ENCODE results near the gene FRAT1.

FRAT1 gene

DNA sequence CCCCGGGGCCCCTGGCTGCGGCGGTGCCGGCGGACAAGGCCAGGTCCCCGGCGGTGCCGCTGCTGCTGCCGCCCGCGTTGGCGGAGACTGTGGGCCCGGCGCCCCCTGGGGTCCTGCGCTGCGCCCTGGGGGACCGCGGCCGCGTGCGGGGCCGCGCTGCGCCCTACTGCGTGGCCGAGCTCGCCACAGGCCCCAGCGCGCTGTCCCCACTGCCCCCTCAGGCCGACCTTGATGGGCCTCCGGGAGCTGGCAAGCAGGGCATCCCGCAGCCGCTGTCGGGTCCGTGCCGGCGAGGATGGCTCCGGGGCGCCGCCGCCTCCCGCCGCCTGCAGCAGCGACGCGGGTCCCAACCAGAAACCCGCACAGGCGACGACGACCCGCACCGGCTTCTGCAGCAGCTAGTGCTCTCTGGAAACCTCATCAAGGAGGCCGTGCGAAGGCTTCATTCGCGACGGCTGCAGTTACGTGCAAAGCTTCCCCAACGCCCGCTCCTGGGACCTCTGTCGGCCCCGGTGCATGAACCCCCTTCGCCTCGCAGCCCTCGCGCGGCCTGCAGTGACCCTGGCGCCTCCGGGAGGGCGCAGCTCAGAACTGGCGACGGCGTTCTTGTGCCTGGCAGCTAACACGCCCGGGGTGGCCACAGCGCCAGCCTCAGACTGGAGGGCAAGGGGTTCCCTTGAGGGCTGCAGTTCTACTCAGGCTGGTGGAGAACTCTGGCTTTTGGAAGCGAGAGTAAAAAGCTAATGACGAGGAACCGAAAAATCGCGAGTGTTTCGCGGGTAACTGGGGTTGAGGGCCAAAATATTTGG lies 804 bp downstream of the FRAT1 start:
- H3K36me3 ChIP-seq (ENCODE audit: insufficient read depth, low read length) = no peaks in the 10 kb centered on the region
- H3F3A ChIP-seq (ENCODE audit: insufficient read depth, low read length) = no peaks in the 10 kb centered on the region
- H3K79me2 ChIP-seq (ENCODE audit: insufficient read depth, low read length) = no peaks in the 10 kb centered on the region
- TF ChIP-seq, protein P1, sequence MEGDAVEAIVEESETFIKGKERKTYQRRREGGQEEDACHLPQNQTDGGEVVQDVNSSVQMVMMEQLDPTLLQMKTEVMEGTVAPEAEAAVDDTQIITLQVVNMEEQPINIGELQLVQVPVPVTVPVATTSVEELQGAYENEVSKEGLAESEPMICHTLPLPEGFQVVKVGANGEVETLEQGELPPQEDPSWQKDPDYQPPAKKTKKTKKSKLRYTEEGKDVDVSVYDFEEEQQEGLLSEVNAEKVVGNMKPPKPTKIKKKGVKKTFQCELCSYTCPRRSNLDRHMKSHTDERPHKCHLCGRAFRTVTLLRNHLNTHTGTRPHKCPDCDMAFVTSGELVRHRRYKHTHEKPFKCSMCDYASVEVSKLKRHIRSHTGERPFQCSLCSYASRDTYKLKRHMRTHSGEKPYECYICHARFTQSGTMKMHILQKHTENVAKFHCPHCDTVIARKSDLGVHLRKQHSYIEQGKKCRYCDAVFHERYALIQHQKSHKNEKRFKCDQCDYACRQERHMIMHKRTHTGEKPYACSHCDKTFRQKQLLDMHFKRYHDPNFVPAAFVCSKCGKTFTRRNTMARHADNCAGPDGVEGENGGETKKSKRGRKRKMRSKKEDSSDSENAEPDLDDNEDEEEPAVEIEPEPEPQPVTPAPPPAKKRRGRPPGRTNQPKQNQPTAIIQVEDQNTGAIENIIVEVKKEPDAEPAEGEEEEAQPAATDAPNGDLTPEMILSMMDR (IDR thresholded peaks at IDR 0.05; ENCODE audit: low read length) = no peak
- no peak for TF ChIP-seq EZH2 (IDR thresholded peaks at IDR 0.05; ENCODE audit: borderline replicate concordance, low read length)
- H4K20me1 ChIP-seq (ENCODE audit: insufficient read depth, low read length) = no peaks in the 10 kb centered on the region
- H3K27ac ChIP-seq (ENCODE audit: low read depth, low read length, poor library complexity, severe bottlenecking) = no peak overlapping the region
- H3K4me2 ChIP-seq (ENCODE audit: low read length) = peak overlapping the region; percentile 88
- H3K4me1 ChIP-seq (ENCODE audit: insufficient read depth, low read length, severe bottlenecking) = peaks cover 12% of the 10 kb centered on the region
- no peak overlapping the region for H2AFZ ChIP-seq (ENCODE audit: low read length)
- no peaks in the 10 kb centered on the region for H3K9me3 ChIP-seq (ENCODE audit: low read length)
- H3K4me3 ChIP-seq (ENCODE audit: low read depth, low read length, poor library complexity, severe bottlenecking) = peak overlapping the region; percentile 78
- H3K9me2 ChIP-seq (ENCODE audit: low read depth, low read length) = no peaks in the 10 kb centered on the region
- no peaks in the 10 kb centered on the region for H3K27me3 ChIP-seq (ENCODE audit: insufficient read depth, low read length)
- peak overlapping the region; percentile 41; the same call in 1 of the 2 replicates for H3K9ac ChIP-seq (ENCODE audit: low read length)

DNA sequence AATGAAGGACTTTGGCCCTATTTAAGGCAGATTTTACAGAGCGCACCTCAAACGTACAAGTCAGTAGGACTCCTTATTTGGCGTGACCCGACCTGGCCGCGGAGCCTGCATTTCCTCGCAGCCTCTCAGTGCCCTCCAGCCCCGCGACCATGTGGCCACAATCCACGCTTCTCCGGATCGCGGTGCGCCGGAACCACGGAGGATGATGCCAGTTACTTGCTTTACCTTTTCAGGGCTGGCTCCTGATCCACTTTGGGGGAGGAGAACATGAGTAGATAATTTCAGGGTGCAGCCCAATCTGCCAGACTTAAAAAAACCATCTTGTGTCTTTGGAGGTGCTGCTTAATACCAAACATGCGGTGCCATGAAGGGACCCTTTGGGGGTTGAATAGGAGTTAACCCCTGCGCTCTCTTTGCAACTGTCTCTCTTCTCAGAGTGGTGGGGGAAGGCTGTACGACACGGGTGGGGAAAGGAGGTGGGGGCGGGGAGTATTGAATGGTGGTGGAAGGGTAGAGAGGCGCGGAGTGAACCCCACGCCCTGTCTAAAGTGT lies 1.5 kb downstream of the FRAT1 start:
- Histone ChIP-seq H3K9me2 (ENCODE audit: low read depth, low read length) (no peaks in the 10 kb centered on the region), H3K9ac (ENCODE audit: low read length) (no peak overlapping the region), H3F3A (ENCODE audit: insufficient read depth, low read length) (no peaks in the 10 kb centered on the region), H3K79me2 (ENCODE audit: insufficient read depth, low read length) (no peaks in the 10 kb centered on the region), H3K27me3 (ENCODE audit: insufficient read depth, low read length) (no peaks in the 10 kb centered on the region), H2AFZ (ENCODE audit: low read length) (no peak overlapping the region), H3K4me3 (ENCODE audit: low read depth, low read length, poor library complexity, severe bottlenecking) (peak overlapping the region; percentile 78), H3K4me2 (ENCODE audit: low read length) (peak overlapping the region; percentile 88), H3K27ac (ENCODE audit: low read depth, low read length, poor library complexity, severe bottlenecking) (no peak overlapping the region), H4K20me1 (ENCODE audit: insufficient read depth, low read length) (no peaks in the 10 kb centered on the region), H3K9me3 (ENCODE audit: low read length) (no peaks in the 10 kb centered on the region), H3K4me1 (ENCODE audit: insufficient read depth, low read length, severe bottlenecking) (peaks cover 12% of the 10 kb centered on the region), H3K36me3 (ENCODE audit: insufficient read depth, low read length) (no peaks in the 10 kb centered on the region)
- TF ChIP-seq, protein P1 (IDR thresholded peaks at IDR 0.05; ENCODE audit: low read length) = no peak
- no peak for TF ChIP-seq EZH2 (IDR thresholded peaks at IDR 0.05; ENCODE audit: borderline replicate concordance, low read length)

DNA sequence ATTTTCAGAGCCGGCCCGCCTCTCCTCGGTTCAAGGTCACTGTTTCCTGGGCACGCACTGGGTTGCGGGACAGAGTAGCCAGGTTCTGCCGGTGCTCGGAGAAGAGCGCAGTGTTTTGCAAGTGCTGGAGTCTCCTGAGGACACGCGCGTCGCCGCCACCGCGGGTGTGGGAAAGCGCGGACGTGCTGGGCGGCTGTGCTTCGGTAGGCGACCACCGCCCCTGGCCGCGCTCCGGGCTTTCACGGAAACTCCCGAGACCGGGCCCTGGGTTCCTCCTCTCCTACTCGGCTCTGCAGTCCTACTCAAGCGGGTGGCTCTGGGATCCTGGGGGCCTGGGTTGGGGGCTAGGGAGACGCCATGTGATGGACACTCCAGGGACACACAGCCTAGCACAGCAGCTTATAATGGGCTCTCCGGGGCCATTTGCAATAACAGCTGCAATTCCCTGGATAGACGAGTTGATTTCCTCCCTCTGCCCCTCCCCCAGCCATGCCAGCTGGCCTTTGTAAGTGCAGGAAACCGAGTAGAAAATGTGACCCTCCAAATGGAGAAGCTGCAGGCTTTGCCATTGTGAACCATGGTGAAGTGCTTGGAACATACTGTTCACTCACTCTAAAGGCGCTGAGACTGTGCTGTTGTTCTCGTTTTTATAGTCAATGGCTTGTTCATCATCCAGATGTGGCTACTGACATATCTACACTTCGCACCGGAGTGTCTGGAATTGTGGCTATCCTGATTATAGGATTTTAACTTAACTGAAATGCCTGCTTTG lies 2.1 kb downstream of the FRAT1 start:
- Histone ChIP-seq H3K27ac (ENCODE audit: low read depth, low read length, poor library complexity, severe bottlenecking) (no peak overlapping the region), H3K4me3 (ENCODE audit: low read depth, low read length, poor library complexity, severe bottlenecking) (no peak overlapping the region), H3K27me3 (ENCODE audit: insufficient read depth, low read length) (no peaks in the 10 kb centered on the region), H3K9me3 (ENCODE audit: low read length) (no peaks in the 10 kb centered on the region), H3K9me2 (ENCODE audit: low read depth, low read length) (no peaks in the 10 kb centered on the region), H3K4me1 (ENCODE audit: insufficient read depth, low read length, severe bottlenecking) (peaks cover 12% of the 10 kb centered on the region), H2AFZ (ENCODE audit: low read length) (no peak overlapping the region), H4K20me1 (ENCODE audit: insufficient read depth, low read length) (no peaks in the 10 kb centered on the region), H3K79me2 (ENCODE audit: insufficient read depth, low read length) (no peaks in the 10 kb centered on the region), H3K9ac (ENCODE audit: low read length) (no peak overlapping the region), H3F3A (ENCODE audit: insufficient read depth, low read length) (no peaks in the 10 kb centered on the region), H3K36me3 (ENCODE audit: insufficient read depth, low read length) (no peaks in the 10 kb centered on the region), H3K4me2 (ENCODE audit: low read length) (no peak overlapping the region)
- TF ChIP-seq, protein P1 (IDR thresholded peaks at IDR 0.05; ENCODE audit: low read length) = no peak
- TF ChIP-seq EZH2 (IDR thresholded peaks at IDR 0.05; ENCODE audit: borderline replicate concordance, low read length) = no peak
